CD4-positive, alpha-beta T cell treated with Interleukin-4 for 4 hours (primary cell): ENCODE results near the gene TWSG1.
"Not testable (repeated sequence)": the region's sequence is repeated elsewhere in the genome, so short reads cannot be mapped to it uniquely, and the experiment has no call there.

Experiments
- DNase-seq: peaks from one replicate; pipeline ENCODE4 v3.0.0-alpha.2; 2020

TWSG1 gene

GRCh38 chr18:9394046-9394445 lies 59.5 kb downstream of the TWSG1 start:
- no peak for DNase-seq

GRCh38 chr18:9400197-9400596 lies 65.6 kb downstream of the TWSG1 start:
- no peak for DNase-seq

DNA sequence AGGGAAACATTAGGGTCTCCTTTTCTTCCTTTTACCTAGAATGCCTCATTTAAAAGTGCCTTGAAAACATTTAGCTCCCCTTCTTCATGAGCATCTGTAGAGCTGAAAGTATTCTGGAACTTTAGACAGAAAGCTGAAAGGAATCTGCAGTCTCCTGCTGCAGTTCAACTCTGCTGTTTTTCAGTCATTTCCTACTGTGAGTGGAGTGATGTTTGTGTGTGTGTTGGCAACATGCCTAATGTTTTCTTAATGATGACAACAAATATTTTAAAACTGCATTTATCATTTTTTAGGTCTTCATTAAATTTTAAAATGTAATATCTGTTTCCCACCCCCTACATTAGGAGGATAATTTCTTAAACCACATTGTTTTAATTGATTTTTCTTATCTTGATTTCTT lies 66.6 kb downstream of the TWSG1 start:
- no peak for DNase-seq

- DNase-seq = not testable (repeated sequence)
Measured at GRCh38 chr18:9402358-9403007, 67.9 kb downstream of the TWSG1 start.

DNA sequence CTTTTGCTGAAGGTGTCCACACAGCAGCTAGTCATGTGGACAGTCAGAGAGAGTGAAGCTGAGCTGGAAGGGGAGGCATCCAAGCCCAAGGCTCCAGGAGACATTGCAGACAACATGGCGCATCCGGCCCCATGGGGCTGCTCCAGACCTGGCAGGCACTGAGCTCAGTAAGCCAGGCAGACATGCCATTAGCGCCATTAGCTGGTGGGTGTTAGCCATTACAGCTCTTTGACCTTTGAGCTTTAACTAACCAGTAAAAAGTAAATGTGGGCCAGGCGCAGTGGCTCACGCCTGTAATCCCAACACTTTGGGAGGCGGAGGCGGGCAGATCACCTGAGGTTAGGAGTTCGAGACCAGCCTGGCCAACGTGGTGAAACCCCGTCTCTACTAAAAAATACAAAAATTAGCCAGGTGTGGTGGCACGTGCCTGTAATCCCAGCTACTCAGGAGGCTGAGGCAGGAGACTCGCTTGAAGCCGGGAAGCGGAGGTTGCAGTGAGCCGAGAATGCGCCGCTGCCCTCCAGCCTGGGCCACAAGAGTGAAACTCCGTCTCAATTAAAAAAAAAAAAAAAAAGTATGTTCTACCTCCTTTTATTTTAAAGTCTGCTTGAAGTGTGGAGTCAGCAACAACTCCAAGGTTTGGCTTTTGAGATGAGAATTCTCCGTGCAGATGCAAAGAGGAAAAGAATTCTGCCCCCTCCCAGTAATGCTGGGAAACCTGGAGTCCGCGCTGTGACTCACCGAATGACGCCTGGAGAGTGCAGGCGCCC lies 69.4 kb downstream of the TWSG1 start:
- no peak for DNase-seq

DNA sequence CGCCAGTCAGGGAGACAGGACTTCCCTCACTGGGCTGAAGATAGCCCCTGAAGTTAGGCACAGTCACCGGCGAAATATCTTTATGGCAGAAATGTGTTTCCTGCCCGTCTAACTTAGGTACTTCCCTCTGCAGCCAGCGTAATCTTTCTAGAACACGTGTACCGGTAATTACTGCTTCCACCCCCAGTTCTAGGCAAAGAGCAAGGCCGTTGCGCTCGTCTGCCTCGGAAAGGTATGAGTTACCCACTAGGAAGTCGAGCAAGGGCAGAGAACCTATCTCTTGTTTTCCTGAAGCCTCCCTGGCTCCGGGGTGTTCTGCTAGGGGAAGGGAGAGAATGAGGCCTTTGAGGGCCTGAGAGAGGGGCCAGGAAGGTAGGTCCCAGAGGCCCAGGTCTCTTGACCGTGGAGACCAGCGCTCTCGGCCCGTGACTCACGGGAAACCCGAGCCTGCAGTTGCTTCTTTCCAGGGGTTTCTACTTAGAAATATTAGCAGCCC lies 70.0 kb downstream of the TWSG1 start:
- DNase-seq = no peak

DNA sequence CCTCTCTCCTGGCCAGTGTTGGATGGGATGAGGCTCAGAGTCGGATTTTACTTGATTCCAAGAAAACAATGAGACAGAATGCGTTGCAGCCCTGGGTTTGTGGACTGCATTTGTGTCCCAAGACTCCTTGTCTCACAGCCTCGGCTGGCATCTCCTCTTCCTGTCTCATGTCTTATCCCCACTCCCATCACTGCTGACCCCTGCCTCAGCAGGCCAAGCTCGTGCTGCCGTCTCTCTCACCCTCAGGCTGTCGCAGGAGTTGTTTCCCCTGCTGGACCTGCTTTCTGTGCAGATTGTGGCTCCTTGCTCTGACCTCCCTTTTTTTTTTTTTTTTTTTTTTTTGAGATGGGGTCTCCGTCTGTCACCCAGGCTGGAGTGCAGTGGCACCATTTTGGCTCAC lies 70.6 kb downstream of the TWSG1 start:
- no peak for DNase-seq

GRCh38 chr18:9405977-9406376 lies 71.4 kb downstream of the TWSG1 start:
- DNase-seq = no peak

DNA sequence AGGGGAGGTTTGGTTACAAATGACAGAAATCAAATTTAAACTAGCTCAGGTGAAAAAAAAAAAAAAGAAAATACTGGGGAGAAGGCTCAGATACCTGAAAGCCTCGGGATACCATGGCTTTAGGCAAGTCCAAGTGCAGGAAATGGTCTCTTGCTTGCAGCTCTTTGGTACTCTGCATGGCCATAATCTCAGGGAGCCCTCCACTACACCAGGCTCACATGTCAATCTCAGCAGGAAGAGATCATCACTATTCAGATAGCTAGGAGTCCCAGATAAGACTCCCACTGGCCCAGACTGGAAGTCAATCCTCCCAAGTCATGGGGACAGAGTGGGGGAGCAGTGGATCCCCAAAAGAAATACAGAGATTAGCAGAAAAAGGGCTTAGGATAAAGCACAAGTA lies 75.9 kb downstream of the TWSG1 start:
- DNase-seq = no peak

GRCh38 chr18:9413576-9413975 lies 79.0 kb downstream of the TWSG1 start:
- no peak for DNase-seq

DNA sequence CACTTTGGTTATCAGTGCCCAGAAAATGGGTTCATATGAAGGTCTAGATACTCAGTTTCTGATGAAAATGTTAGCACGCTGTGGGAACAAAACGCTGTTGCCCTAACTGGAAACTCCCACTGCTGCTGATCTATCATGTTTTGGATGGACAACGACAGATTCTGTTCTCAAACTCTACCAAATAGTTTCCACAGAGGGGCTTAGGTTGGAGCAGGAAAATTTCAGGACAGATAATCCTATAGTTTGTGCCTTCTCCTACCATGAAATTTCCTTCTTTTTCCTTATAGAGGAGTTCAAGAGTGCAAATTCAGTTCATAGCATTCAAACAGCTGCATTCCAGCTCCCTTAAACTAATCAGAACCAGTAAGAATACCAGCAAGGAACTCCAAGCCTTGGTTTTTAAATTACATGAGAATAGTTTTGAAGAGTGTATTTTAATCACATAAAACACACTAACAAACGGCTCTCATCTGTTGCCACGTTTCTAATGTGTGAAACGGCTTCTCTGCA lies 82.0 kb downstream of the TWSG1 start:
- DNase-seq = no peak

DNA sequence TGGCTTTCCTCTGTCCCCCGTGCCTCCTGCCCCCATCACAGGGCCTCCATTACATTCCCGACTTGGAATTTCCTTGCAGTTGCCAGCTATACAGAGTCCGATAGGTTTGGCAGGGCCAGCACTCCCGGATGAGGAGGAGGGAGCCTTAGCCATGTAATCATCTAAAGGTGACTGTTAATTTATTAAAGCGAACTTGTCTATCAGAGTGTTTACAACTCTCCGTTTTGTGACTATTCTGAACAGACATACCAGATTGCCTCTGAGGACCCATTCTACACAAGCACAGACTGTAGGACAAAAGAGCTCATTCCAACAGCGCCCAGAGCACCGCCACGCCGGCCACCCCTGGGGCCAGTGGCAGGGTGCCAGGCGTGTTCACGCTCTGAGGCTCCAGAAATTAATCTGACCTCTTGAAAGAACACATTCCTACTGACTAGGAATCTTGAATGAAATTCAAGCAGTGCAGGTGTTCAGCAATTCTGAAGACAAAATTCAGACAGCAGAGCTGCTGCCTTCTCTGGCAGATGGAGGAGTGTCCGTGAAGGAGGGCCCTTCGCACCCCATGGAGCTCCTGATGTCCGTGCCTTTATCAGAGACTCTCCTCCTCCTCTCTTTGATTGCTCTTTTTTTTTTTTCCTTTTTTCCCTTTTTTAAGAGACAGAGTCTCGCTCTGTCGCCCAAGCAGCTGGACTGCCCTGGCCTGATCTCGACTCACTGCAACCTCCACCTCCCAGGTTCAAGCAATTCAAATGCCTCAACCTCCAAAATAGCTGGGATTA lies 82.7 kb downstream of the TWSG1 start:
- DNase-seq = no peak

DNA sequence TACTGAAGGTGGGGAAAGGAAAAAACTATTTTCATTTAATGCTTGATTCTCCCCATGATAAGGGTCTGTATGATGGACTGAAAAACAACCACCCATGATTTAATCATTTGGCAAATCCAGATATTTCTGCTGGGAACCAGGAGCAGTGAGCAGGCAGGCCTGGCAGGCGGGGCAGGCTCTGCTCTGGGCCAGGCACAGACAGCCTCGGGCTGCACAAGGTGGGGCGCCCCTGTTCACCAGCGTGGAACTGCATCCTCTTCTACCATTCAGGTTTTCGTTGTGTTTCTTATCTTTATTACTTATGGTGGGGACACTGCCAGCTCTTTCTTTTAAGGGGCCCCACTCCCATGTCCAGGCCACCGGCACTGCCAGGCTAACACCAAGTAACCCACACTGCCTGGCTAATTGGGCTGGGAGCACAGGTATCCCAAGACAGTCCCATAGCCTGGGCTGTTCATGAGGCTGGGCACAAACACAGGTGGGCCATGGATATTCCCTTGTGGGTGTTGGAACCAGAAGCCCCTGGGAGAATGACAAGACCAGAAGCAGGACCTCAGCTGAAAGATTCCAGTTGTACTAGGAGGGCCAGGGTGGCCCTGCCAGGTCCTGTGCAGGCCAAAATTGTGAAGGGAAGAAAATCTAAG lies 83.6 kb downstream of the TWSG1 start:
- no peak for DNase-seq

DNA sequence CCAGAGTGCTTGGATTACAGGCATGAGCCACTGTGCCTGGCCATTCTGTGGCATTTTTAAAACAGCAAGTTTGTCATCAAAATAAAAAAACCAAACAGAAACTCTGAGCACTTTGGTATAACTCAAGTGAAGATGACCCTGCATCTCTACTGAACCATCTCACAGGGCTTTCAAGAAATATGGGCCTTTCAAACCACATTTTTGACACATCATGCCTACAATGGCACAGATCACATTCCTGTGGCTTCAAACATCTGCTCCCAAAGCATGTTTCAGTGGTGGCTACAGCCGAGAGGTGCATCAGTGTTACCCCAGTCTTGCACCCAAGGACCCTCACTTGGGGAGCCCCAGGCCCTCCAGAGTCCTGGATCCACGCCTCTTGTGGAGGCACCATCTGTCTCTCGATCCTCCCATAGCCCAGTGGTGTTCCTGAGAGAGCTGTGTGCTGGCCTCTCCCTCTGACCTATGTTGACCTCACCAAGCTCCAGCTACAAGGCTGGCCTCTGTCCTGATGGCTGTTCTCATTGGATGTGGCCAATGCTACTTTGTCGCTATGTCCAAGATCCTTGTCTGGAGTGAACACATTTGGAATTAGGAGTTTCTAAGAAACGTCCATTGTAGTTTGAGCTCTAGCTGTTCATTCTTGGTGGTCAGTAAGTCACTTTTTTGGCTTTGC lies 85.5 kb downstream of the TWSG1 start:
- DNase-seq = no peak

DNA sequence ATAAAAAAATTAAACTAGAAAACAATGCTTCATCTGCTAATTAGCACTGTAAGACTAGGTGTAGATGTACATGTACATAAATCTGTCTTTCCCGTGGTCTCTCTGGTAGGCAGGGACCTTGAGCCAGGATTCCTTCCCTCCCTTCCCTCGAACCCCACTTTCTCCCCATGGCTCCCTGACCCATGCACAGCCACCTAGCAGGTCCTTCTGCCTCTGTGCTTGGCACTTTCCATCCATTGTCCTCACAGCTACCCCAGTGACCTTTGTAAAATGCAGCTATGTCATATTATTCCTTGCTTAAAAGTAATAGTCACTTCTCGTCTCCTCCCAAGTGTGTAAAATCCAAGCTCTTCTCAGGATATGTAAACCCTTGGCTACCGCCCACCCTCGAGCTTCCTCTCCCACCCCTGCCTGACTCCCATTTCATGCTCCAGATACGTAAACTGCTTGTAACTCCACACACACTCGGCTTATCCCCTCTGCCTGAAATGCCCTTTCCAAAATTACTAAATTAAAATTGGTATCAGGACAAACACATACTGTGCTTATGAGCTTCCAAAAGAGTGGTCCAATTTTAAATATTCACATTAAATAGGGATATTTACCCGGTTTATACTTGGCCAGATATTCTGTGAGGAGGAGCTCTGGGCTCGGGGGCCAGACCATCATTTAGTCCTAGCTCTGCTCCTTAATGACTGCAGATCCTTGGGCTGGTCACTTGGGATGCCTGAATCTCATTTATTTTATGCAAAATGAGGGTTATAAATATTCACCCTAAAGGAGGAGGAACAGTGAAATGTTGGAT lies 86.7 kb downstream of the TWSG1 start:
- no peak for DNase-seq

GRCh38 chr18:9421901-9422327 lies 87.3 kb downstream of the TWSG1 start:
- no peak for DNase-seq

- no peak for DNase-seq
Measured at GRCh38 chr18:9422816-9423519, 88.4 kb downstream of the TWSG1 start.

GRCh38 chr18:9423648-9424047 lies 89.1 kb downstream of the TWSG1 start:
- DNase-seq = not testable (repeated sequence)

- DNase-seq = not testable (repeated sequence)
Measured at GRCh38 chr18:9424235-9424634, 89.7 kb downstream of the TWSG1 start.

DNA sequence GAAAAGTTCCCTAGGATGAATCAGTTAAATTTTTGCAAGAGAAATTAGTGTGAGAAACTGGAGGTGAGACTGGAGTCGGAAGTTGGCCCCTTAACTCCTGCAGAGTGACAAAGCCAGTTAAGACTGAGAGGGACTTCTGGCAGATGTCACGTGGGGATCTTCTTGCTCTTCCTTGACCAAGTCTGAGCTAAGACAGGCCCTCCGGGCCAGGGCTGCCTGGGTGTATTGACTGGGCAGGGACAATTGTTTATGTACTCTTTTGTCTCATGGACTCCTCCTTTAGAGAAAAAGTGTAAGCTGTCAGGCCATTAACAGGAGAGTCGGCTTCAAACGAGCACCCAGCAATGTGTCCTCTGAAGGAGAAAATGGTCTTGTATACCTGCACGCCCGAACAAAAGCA lies 92.2 kb downstream of the TWSG1 start:
- DNase-seq = no peak

GRCh38 chr18:9428301-9428706 lies 93.7 kb downstream of the TWSG1 start:
- no peak for DNase-seq
